Endothelial cell of umbilical vein (primary cell): ENCODE measurements around the gene DDR2.

Experiments used
- JUN ChIP-seq: IDR thresholded peaks from 2 replicates; pipeline ENCODE4 v1.6.1; 2011; ENCODE audit warnings: borderline replicate concordance, low read depth; ENCODE audit not compliant: insufficient read length, insufficient read depth
- POLR2A ChIP-seq: IDR thresholded peaks from 2 replicates; pipeline ENCODE4 v1.6.1; 2012; ENCODE audit warnings: low read depth, mild to moderate bottlenecking, control low read depth, low read length
- TF ChIP-seq, protein P1 (sequence below), 2 donors: IDR thresholded peaks; 1 replicate in 1 of 2; 2 replicates in 1 of 2; pipeline ENCODE4 v1.5.1; 2011; ENCODE audit warnings: low read length in 2 of 2, mild to moderate bottlenecking in 2 of 2, moderate library complexity in 2 of 2, control low read depth in 1 of 2, inconsistent platforms in 1 of 2, low read depth in 1 of 2; ENCODE audit not compliant: insufficient read depth in 1 of 2; ENCODE audit errors: extremely low read depth in 1 of 2

DNA sequence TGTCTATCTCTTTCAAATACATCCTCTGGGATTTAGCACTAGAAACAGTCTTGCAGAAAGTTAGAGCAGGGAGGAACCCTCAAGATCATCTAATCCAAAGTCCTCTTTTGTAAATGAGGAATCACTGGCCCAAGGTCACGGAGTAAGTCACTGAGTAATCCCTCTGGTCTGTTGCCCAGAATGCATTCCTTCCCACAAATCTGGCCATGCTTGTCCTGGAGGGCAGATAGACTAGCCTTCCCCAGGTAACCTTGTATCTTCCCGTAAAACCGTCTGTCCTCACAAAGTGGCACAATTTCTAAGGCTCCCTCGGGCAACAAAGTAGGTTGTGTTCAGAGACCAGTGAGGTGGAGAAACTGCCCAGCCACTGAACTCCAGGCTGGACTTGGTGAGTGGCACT, 46.2 kb downstream of the DDR2 start:
- TF ChIP-seq, protein P1, sequence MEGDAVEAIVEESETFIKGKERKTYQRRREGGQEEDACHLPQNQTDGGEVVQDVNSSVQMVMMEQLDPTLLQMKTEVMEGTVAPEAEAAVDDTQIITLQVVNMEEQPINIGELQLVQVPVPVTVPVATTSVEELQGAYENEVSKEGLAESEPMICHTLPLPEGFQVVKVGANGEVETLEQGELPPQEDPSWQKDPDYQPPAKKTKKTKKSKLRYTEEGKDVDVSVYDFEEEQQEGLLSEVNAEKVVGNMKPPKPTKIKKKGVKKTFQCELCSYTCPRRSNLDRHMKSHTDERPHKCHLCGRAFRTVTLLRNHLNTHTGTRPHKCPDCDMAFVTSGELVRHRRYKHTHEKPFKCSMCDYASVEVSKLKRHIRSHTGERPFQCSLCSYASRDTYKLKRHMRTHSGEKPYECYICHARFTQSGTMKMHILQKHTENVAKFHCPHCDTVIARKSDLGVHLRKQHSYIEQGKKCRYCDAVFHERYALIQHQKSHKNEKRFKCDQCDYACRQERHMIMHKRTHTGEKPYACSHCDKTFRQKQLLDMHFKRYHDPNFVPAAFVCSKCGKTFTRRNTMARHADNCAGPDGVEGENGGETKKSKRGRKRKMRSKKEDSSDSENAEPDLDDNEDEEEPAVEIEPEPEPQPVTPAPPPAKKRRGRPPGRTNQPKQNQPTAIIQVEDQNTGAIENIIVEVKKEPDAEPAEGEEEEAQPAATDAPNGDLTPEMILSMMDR (IDR thresholded peaks at IDR 0.05; ENCODE audit: extremely low read depth in 1 of 2, insufficient read depth in 1 of 2, low read depth in 1 of 2, low read length in 2 of 2), result no peak
- no peak for TF ChIP-seq POLR2A
- TF ChIP-seq JUN, result no peak
